ENCODE measurements around the gene NACC1.

Gene NACC1

DNA sequence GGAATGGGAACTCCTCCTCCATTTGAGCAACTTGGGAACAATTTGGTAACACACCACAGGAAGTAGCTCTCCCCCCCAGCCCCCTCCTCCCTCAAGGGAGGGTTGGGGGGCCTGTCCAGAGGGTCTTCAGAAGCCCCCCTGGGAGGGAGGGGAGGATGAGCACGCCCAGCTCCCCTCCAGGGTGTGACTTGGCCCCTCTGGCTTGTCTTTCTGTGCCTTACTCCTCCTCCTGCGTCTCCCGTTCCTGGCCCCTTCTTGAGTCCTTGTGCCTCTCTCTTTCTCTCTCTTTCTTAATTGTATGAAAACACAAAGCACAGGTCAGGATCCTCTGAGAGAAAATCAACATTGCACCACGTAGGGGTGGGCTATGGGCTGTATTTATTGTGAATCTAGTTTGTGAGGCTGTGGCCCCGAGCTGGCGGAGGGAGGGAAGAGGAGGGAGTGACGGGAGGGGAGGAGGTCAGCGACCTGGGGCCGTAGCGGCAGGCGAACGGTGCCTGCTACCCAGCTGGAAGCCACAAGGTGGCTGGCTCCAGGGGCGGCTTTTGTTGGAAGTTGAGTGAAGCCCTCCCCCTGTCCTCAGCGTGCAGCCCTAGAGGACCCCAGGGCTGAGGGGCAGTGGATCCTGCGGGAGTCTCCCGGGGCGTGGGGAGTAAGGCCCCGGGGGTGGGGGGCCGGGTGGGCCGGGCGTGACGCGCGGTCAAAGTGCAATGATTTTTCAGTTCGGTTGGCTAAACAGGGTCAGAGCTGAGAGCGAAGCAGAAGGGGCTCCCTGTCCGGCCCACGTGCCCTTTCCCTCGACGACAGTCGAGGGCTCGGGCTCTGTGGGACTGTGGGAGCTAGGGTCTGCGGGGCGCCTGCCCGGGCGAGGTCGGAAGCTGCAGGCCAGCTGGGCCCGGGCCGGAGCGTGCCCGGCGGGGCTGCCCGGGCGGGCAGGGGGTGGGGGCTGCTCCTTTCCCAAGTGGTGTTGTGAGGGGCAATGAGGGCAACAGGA is 21.8 kb upstream of the NACC1 start:
- DNase-seq (ENCODE audit: low read depth) = no peak
- H3K4me3 ChIP-seq (ENCODE audit: low read depth, low read length) = no peak overlapping the region
- TF ChIP-seq, protein P1, sequence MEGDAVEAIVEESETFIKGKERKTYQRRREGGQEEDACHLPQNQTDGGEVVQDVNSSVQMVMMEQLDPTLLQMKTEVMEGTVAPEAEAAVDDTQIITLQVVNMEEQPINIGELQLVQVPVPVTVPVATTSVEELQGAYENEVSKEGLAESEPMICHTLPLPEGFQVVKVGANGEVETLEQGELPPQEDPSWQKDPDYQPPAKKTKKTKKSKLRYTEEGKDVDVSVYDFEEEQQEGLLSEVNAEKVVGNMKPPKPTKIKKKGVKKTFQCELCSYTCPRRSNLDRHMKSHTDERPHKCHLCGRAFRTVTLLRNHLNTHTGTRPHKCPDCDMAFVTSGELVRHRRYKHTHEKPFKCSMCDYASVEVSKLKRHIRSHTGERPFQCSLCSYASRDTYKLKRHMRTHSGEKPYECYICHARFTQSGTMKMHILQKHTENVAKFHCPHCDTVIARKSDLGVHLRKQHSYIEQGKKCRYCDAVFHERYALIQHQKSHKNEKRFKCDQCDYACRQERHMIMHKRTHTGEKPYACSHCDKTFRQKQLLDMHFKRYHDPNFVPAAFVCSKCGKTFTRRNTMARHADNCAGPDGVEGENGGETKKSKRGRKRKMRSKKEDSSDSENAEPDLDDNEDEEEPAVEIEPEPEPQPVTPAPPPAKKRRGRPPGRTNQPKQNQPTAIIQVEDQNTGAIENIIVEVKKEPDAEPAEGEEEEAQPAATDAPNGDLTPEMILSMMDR (IDR thresholded peaks at IDR 0.05; ENCODE audit: insufficient read depth, low read depth, low read length, missing control alignments) = no peak

DNA sequence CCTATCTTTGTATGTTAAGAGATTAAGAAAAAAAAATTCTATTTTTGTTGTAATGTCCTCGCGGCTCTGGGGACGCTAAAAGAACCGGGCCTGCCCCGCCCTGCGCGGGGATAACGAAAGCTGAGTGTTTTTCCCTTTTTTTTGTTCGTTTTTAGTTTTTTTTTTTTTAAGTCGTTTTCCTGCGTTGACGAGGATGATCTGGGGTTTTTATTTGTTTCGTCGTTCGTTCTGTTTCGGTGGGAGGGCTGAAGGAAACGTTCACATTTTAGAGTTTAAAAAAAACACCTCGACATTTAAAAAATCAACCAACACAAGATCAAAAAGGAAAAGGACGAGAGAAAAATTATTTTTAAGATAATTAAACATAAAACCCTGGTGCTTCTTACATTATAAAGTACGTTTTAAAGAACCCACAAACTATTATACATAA is 21.0 kb upstream of the NACC1 start:
- no peak overlapping the region for H3K4me3 ChIP-seq (ENCODE audit: low read depth, low read length)
- TF ChIP-seq, protein P1 (IDR thresholded peaks at IDR 0.05; ENCODE audit: insufficient read depth, low read depth, low read length, missing control alignments) = no peak
- no peak for DNase-seq (ENCODE audit: low read depth)

DNA sequence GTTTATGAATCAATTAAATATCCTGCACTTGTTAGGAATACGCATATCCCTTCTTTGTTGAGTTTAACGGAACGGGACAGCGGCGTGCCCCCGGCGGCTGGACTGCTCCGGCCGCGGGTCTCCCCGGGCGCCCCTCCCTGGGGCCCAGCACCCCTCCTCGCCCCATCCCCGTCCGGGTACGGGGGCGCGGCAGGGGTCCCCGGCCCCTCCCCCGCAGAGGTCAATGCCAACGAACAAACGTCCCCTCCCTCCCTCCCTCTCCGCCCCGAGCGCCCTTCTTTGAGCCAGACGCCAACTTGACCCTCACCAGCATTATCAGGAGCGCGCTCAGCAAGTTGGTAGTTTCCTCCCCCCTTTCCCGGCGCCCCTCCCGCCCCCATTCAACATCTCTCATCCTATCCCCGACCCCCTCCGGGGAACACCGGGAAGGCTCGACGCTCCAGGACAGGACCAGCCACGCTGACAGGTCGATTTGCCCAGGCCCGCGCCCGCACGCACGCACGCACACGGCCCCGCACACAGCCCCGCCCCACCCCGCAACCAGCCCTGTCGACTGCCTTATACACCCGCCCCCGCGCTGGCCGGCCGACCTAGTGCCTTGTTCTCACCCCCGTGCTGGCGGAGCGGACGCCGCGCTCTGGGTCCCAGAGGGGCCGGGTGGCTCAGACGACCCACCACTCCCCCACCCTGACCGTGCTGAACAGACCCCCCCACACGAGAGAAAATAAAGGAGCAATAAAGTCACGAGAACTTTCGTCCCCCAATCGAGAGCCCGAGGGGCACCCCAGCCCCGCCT is 20.4 kb upstream of the NACC1 start:
- no peak for DNase-seq (ENCODE audit: low read depth)
- TF ChIP-seq, protein P1 (IDR thresholded peaks at IDR 0.05; ENCODE audit: insufficient read depth, low read depth, low read length, missing control alignments) = no peak
- no peak overlapping the region for H3K4me3 ChIP-seq (ENCODE audit: low read depth, low read length)

DNA sequence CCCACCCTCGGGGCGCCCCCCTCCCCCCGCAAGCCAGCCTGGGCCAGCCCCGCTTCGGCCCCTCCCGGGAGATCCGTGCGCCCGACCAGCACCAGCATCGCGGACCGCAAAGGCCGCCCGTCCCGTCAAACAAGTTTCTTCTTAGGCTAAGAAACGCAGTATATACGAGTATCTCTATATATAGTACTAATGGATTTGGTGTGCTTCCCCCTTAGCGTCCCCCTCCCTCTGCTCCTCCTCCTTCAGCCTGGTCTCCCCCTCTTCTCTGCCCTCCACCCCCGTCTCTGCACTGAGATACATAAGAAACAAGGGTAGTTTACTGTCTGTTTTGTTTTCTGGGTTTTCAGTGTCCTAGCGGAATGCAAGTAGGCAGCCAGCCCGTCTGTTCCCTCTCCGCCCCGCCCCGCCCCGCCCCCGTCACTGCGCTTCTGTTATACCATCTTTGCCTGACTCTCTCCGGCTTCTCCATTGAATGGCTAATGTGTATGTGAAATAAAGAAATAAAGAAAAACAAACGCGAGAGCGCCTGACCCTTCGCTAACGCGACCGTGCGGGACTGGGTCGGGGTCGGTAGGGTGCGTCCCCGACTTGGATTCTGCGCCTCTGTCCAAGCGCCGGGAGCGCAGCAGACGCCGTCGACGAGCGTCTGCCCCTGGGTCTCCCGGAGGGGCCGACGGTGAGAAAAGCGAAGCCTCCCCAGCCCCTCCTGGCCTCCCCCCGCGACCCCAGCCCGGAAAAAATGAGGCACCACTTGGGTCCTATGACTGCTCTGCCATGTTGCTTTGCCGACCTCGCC is 19.6 kb upstream of the NACC1 start:
- TF ChIP-seq, protein P1 (IDR thresholded peaks at IDR 0.05; ENCODE audit: insufficient read depth, low read depth, low read length, missing control alignments) = no peak
- peak overlapping the region; percentile 43; the same call in 1 of the 2 replicates for H3K4me3 ChIP-seq (ENCODE audit: low read depth, low read length)
- no peak for DNase-seq (ENCODE audit: low read depth)

DNA sequence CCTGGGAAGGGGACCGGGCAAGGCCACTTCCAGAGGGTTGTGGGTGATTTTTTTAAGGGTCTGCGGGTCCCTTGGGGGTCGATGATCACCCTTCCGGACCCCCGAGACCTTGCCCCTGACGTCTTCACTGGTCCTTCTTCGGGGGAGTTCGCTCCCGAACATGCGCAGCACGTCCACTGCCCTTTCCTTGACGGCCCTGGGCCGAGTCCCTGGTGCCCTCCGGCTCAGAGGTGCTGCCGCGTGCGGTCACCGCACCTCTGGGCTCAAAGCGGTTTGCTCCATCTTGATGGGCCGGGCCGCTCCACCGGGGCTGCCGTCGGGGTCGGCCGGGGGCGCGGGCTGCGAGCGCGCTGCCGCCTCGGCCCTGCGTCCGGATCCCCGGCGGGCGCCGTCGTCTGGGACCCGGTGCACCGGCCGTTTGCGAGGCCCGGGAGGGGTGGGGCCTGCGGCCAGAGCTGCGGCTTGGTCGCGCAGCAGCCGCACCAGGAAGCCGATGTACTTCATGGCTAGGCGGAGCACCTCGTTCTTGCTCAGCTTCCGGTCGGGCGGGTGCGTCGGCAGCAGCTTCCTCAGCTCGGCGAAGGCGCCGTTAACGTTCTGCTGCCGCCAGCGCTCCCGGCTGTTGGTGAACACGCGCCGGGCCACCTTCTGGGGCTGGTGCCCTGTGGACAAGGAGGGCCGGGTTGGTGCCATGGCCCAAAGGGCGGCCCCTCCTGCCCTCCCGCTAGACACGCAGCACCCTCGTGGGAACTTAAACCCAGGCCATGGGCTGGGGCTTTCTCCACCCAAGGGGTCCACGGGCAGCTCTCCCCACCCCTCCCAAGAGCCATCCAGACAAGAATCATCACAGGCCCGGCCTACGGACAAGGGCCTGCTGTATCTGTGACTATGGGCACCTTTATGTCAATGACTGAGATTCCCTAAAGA is 18.7 kb upstream of the NACC1 start:
- peak; percentile 88 for DNase-seq (ENCODE audit: low read depth)
- peak overlapping the region; percentile 43 for H3K4me3 ChIP-seq (ENCODE audit: low read depth, low read length)
- TF ChIP-seq, protein P1 (IDR thresholded peaks at IDR 0.05; ENCODE audit: insufficient read depth, low read depth, low read length, missing control alignments) = no peak
